Measurements from ENCODE around the gene TSPAN10. TPM values are rescaled to one million over a fixed set of nuclear protein-coding genes. Genes with fewer than 3 reads are reported as not detected.
"Not testable (repeated sequence)": the region's sequence is repeated elsewhere in the genome, so short reads cannot be mapped to it uniquely, and the experiment has no call there.

The TSPAN10 gene
- polyA plus RNA-seq, 2 donors = 0.56 to 1.7 TPM

GRCh38 chr17:81667754-81668153 is 30.8 kb downstream of the TSPAN10 start:
- Histone ChIP-seq H3K36me3 (ENCODE audit: control insufficient read depth in 2 of 2, insufficient read depth in 2 of 2, low read length in 1 of 2) (peaks cover 20 to 34% of the 10 kb centered on the region in 2 donors), H3K4me1 (ENCODE audit: control insufficient read depth in 2 of 2, insufficient read depth in 2 of 2, low read length in 1 of 2) (peaks cover 6 to 10% of the 10 kb centered on the region in 2 donors), H3K4me3 (ENCODE audit: low read depth in 1 of 2, low read length in 2 of 2) (peak overlapping the region in 1 of 2 donors; percentile 12), H3K27me3 (ENCODE audit: control insufficient read depth in 1 of 2, insufficient read depth in 2 of 2, low read length in 2 of 2) (no peaks in the 10 kb centered on the region), H3K27ac (ENCODE audit: low read depth in 2 of 2, low read length in 1 of 2) (peak overlapping the region; percentile 50 to 76), H3K9me3 (ENCODE audit: control insufficient read depth in 2 of 2, insufficient read depth in 1 of 2, low read depth in 1 of 2, low read length in 1 of 2) (no peaks in the 10 kb centered on the region)
- 58 to 66% methylated on average over 18 of the region's 18 CpGs for WGBS, 2 donors

- H3K27ac ChIP-seq (ENCODE audit: low read depth in 2 of 2, low read length in 1 of 2) = no peak overlapping the region
- no peaks in the 10 kb centered on the region for H3K9me3 ChIP-seq (ENCODE audit: control insufficient read depth in 2 of 2, insufficient read depth in 1 of 2, low read depth in 1 of 2, low read length in 1 of 2)
- H3K4me3 ChIP-seq (ENCODE audit: low read depth in 1 of 2, low read length in 2 of 2) = no peak overlapping the region
- peaks cover 0 to 3% of the 10 kb centered on the region in 2 donors for H3K4me1 ChIP-seq (ENCODE audit: control insufficient read depth in 2 of 2, insufficient read depth in 2 of 2, low read length in 1 of 2)
- WGBS, 2 donors = 78 to 82% methylated on average over 18 of the region's 18 CpGs
- H3K36me3 ChIP-seq (ENCODE audit: control insufficient read depth in 2 of 2, insufficient read depth in 2 of 2, low read length in 1 of 2) = peaks cover 24 to 43% of the 10 kb centered on the region in 2 donors
- no peaks in the 10 kb centered on the region for H3K27me3 ChIP-seq (ENCODE audit: control insufficient read depth in 1 of 2, insufficient read depth in 2 of 2, low read length in 2 of 2)
Observed at GRCh38 chr17:81672504-81672903, 35.5 kb downstream of the TSPAN10 start.

DNA sequence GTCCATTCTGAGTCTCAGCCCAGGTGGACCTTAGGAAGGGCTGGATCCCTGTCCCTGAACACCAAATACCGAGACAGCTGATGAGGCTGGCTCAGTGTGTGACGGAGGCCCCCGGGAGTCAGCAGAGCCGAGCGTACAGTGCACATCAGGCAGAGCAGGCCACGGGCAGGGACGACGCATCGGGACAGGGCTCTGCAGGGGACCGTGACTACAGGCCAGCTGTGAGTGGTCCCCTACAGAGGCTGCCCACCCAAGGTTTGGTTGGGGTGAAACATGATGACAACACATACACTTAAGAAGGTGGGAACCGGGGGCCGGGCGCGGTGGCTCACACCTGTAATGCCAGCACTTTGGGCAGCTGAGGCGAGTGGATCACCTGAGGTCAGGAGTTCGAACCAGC is 36.0 kb downstream of the TSPAN10 start:
- Histone ChIP-seq H3K9me3 (ENCODE audit: control insufficient read depth in 2 of 2, insufficient read depth in 1 of 2, low read depth in 1 of 2, low read length in 1 of 2) (no peaks in the 10 kb centered on the region), H3K27me3 (ENCODE audit: control insufficient read depth in 1 of 2, insufficient read depth in 2 of 2, low read length in 2 of 2) (no peaks in the 10 kb centered on the region), H3K4me1 (ENCODE audit: control insufficient read depth in 2 of 2, insufficient read depth in 2 of 2, low read length in 1 of 2) (peaks cover 0 to 3% of the 10 kb centered on the region in 2 donors), H3K36me3 (ENCODE audit: control insufficient read depth in 2 of 2, insufficient read depth in 2 of 2, low read length in 1 of 2) (peaks cover 24 to 43% of the 10 kb centered on the region in 2 donors), H3K4me3 (ENCODE audit: low read depth in 1 of 2, low read length in 2 of 2) (no peak overlapping the region), H3K27ac (ENCODE audit: low read depth in 2 of 2, low read length in 1 of 2) (no peak overlapping the region)
- WGBS, 2 donors = 89 to 92% methylated on average over 16 of the region's 16 CpGs

DNA sequence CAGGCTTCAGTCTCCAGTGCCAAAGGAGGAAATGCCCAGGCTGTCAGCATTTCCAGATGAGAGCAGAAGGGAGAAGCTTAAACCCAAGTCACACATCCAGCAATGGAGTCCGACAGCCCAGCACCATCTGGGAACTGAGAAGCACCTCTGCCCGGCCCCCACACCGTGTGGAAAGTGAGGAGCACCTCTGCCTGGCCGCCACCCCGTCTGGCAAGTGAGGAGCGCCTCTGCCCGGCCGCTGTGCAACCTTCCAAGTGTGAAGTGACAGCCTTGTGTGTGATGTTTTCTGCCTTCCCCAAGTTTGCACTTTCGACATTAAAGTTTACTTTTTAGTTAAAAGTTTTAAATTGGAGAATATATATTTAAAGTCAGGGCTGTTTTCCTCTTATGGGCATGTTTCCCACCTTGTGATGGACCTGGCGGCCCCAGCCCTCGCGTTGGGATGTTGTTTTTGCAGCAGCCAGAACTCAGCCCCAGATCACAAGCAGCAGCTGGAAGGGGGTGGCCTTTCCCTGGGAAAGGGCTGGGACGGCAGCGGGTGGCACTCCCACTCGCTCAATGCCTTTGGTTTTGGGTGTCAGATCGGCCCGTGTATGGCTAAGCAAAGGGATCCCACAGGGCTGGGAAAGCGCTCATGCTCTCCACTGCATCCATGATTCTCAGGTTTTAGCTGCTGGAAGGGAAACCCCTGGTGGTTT is 36.7 kb downstream of the TSPAN10 start:
- no peaks in the 10 kb centered on the region for H3K27me3 ChIP-seq (ENCODE audit: control insufficient read depth in 1 of 2, insufficient read depth in 2 of 2, low read length in 2 of 2)
- no peak overlapping the region for H3K27ac ChIP-seq (ENCODE audit: low read depth in 2 of 2, low read length in 1 of 2)
- H3K4me3 ChIP-seq (ENCODE audit: low read depth in 1 of 2, low read length in 2 of 2) = no peak overlapping the region
- H3K4me1 ChIP-seq (ENCODE audit: control insufficient read depth in 2 of 2, insufficient read depth in 2 of 2, low read length in 1 of 2) = no peaks in the 10 kb centered on the region
- peaks cover 24 to 43% of the 10 kb centered on the region in 2 donors for H3K36me3 ChIP-seq (ENCODE audit: control insufficient read depth in 2 of 2, insufficient read depth in 2 of 2, low read length in 1 of 2)
- no peaks in the 10 kb centered on the region for H3K9me3 ChIP-seq (ENCODE audit: control insufficient read depth in 2 of 2, insufficient read depth in 1 of 2, low read depth in 1 of 2, low read length in 1 of 2)
- 75 to 80% methylated on average over 18 of the region's 18 CpGs for WGBS, 2 donors

GRCh38 chr17:81675515-81676221 is 38.7 kb downstream of the TSPAN10 start:
- not testable (repeated sequence) for H3K27me3 ChIP-seq (ENCODE audit: control insufficient read depth in 1 of 2, insufficient read depth in 2 of 2, low read length in 2 of 2); H3K9me3 ChIP-seq (ENCODE audit: control insufficient read depth in 2 of 2, insufficient read depth in 1 of 2, low read depth in 1 of 2, low read length in 1 of 2); H3K4me1 ChIP-seq (ENCODE audit: control insufficient read depth in 2 of 2, insufficient read depth in 2 of 2, low read length in 1 of 2); H3K4me3 ChIP-seq (ENCODE audit: low read depth in 1 of 2, low read length in 2 of 2); H3K27ac ChIP-seq (ENCODE audit: low read depth in 2 of 2, low read length in 1 of 2)
- 42% methylated on average over 18 of the region's 18 CpGs for WGBS, 2 donors
- H3K36me3 ChIP-seq (ENCODE audit: control insufficient read depth in 2 of 2, insufficient read depth in 2 of 2, low read length in 1 of 2) = peaks cover 16 to 30% of the 10 kb centered on the region in 2 donors

DNA sequence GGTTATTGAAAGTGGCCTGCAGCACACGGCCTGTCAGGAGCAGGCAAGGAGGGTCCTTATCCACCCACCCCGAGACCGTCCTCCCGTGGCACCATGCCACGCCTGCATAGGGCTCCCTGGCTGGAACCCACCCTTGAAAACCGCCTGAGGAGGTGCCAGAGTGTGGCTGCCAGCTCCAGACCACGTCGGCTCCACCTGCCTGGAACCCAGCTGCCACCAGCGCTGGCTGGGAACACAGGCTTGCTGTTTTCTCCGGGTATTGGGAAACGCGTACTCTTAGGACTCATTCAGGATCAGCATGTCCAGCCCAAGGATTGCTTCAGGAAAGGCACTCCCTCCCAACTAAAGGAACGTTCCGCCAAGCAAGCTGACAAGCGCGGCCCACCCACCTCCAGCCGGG is 39.9 kb downstream of the TSPAN10 start:
- Histone ChIP-seq H3K36me3 (ENCODE audit: control insufficient read depth in 2 of 2, insufficient read depth in 2 of 2, low read length in 1 of 2) (peaks cover 8 to 21% of the 10 kb centered on the region in 2 donors), H3K4me1 (ENCODE audit: control insufficient read depth in 2 of 2, insufficient read depth in 2 of 2, low read length in 1 of 2) (no peaks in the 10 kb centered on the region), H3K9me3 (ENCODE audit: control insufficient read depth in 2 of 2, insufficient read depth in 1 of 2, low read depth in 1 of 2, low read length in 1 of 2) (no peaks in the 10 kb centered on the region), H3K27ac (ENCODE audit: low read depth in 2 of 2, low read length in 1 of 2) (no peak overlapping the region), H3K27me3 (ENCODE audit: control insufficient read depth in 1 of 2, insufficient read depth in 2 of 2, low read length in 2 of 2) (no peaks in the 10 kb centered on the region), H3K4me3 (ENCODE audit: low read depth in 1 of 2, low read length in 2 of 2) (no peak overlapping the region)
- 83 to 84% methylated on average over 17 of the region's 17 CpGs for WGBS, 2 donors

GRCh38 chr17:81680150-81680549 is 43.2 kb downstream of the TSPAN10 start:
- WGBS, 2 donors = 83 to 84% methylated on average over 11 of the region's 11 CpGs
- Histone ChIP-seq H3K27ac (ENCODE audit: low read depth in 2 of 2, low read length in 1 of 2) (no peak overlapping the region), H3K36me3 (ENCODE audit: control insufficient read depth in 2 of 2, insufficient read depth in 2 of 2, low read length in 1 of 2) (peaks cover 0 to 2% of the 10 kb centered on the region in 2 donors), H3K27me3 (ENCODE audit: control insufficient read depth in 1 of 2, insufficient read depth in 2 of 2, low read length in 2 of 2) (no peaks in the 10 kb centered on the region), H3K9me3 (ENCODE audit: control insufficient read depth in 2 of 2, insufficient read depth in 1 of 2, low read depth in 1 of 2, low read length in 1 of 2) (no peaks in the 10 kb centered on the region), H3K4me3 (ENCODE audit: low read depth in 1 of 2, low read length in 2 of 2) (no peak overlapping the region), H3K4me1 (ENCODE audit: control insufficient read depth in 2 of 2, insufficient read depth in 2 of 2, low read length in 1 of 2) (peaks cover 0 to 13% of the 10 kb centered on the region in 2 donors)

DNA sequence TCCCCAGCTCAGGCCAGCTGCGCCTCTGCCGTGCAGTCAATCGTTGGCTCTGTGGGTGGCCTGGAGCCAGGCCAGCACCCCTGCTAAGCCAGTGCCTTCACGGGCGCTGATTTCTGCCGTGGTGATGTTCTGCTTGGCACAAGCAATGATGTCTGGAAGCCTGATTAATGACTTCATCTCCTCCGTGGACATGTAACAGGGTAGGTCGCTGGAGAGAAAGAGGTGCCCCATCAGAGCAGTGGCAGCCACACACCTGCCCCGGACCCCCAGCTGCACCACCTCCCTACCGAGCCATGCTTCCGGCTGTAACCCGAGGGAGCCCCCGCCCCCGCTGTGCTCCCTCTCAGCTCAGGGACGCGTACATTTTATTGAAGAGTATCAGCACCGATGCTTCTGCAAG is 44.7 kb downstream of the TSPAN10 start:
- Histone ChIP-seq H3K27ac (ENCODE audit: low read depth in 2 of 2, low read length in 1 of 2) (no peak overlapping the region), H3K36me3 (ENCODE audit: control insufficient read depth in 2 of 2, insufficient read depth in 2 of 2, low read length in 1 of 2) (peaks cover 0 to 10% of the 10 kb centered on the region in 2 donors), H3K4me1 (ENCODE audit: control insufficient read depth in 2 of 2, insufficient read depth in 2 of 2, low read length in 1 of 2) (peaks cover 0 to 18% of the 10 kb centered on the region in 2 donors), H3K4me3 (ENCODE audit: low read depth in 1 of 2, low read length in 2 of 2) (no peak overlapping the region), H3K27me3 (ENCODE audit: control insufficient read depth in 1 of 2, insufficient read depth in 2 of 2, low read length in 2 of 2) (no peaks in the 10 kb centered on the region), H3K9me3 (ENCODE audit: control insufficient read depth in 2 of 2, insufficient read depth in 1 of 2, low read depth in 1 of 2, low read length in 1 of 2) (no peaks in the 10 kb centered on the region)
- 63 to 72% methylated on average over 17 of the region's 17 CpGs for WGBS, 2 donors

DNA sequence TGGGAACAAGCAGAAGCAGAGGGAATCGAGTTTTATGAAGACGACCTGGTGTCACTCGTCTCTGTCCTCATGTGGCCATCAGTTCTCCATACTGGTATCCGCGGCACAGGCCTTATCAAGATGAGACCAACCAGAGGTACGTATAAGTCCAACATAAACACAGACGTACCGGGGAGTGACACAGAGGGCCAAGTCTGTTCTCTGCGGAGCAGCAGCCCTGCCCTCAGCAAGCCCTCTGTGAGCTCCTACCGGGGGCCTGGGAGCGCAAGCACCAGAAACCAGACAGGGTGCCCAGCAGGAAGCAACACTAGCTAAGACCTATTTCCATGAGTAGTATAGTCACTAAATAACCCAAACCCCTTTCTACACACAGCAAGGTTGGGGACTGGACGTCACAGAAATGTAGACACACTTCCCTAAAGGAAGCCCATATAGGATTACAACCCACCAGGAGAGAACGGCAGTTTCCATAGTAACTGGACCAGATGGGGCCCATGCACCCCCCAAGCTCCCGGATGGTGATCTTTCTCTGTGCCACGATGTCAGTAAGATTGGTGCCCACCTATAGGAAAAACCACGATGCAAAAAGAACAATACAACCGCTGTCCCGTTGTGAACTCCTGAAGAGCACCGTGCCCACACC is 45.7 kb downstream of the TSPAN10 start:
- 38 to 39% methylated on average over 19 of the region's 19 CpGs for WGBS, 2 donors
- Histone ChIP-seq H3K4me1 (ENCODE audit: control insufficient read depth in 2 of 2, insufficient read depth in 2 of 2, low read length in 1 of 2) (peaks cover 0 to 18% of the 10 kb centered on the region in 2 donors), H3K36me3 (ENCODE audit: control insufficient read depth in 2 of 2, insufficient read depth in 2 of 2, low read length in 1 of 2) (peaks cover 0 to 19% of the 10 kb centered on the region in 2 donors), H3K4me3 (ENCODE audit: low read depth in 1 of 2, low read length in 2 of 2) (peak overlapping the region; percentile 87 to 97), H3K27ac (ENCODE audit: low read depth in 2 of 2, low read length in 1 of 2) (peak overlapping the region in 1 of 2 donors; percentile 73), H3K9me3 (ENCODE audit: control insufficient read depth in 2 of 2, insufficient read depth in 1 of 2, low read depth in 1 of 2, low read length in 1 of 2) (no peaks in the 10 kb centered on the region), H3K27me3 (ENCODE audit: control insufficient read depth in 1 of 2, insufficient read depth in 2 of 2, low read length in 2 of 2) (no peaks in the 10 kb centered on the region)
